PC-3 (cell line): ENCODE results near the gene STPG2. TPM values are rescaled to one million over a fixed set of nuclear protein-coding genes. Genes with fewer than 3 reads are reported as not detected.

Source experiments
- ATAC-seq: fragments of 200-7000 bp; cut with Tn5 transposase; 2 replicates; pipeline ENCODE4 v1.9.1; 2020; ENCODE audit warnings: mild to moderate bottlenecking, moderate library complexity
- BruUV-seq: library from RNA; stranded (reverse); fragments of 400-500 nt; replicated peaks from 2 replicates; lab custom pipeline; 2021; lab: Mats Ljungman, UMichigan
- CTCF ChIA-PET: fragments of 300-600 bp; sonication (Branson Sonifier 250); formaldehyde crosslinking; loops from one replicate; lab custom pipeline; 2022; ENCODE audit warnings: antibody characterized with exemption; lab: Charles Lee
- POLR2A ChIA-PET: fragments of 300-600 bp; sonication (Branson Sonifier 250); formaldehyde crosslinking; loops from one replicate; lab custom pipeline; 2022; ENCODE audit warnings: antibody characterized with exemption; ENCODE audit not compliant: unreplicated experiment; lab: Charles Lee
- DNase-seq: peaks from one replicate; pipeline ENCODE4 v3.0.0-alpha.2; 2015
- H2AFZ ChIP-seq: fragments of 300-600 bp; sonication (generic); 2 replicates; pipeline ENCODE4 v1.6.0; 2016; ENCODE audit warnings: antibody characterized with exemption, low read length
- H3F3A ChIP-seq: fragments of 300-600 bp; sonication (generic); one replicate; pipeline ENCODE4 v1.6.0; 2017; ENCODE audit warnings: antibody characterized with exemption, low read length, control low read depth, mild to moderate bottlenecking; ENCODE audit not compliant: unreplicated experiment
- H3K27ac ChIP-seq: fragments of 300-600 bp; sonication (generic); 2 replicates; pipeline ENCODE4 v1.5.1; 2016; ENCODE audit warnings: mild to moderate bottlenecking, low read length
- H3K27me3 ChIP-seq: fragments of 300-600 bp; sonication (generic); 2 replicates; pipeline ENCODE4 v1.6.1; 2016; ENCODE audit warnings: low read length, mixed read lengths
- H3K36me3 ChIP-seq: fragments of 300-600 bp; sonication (generic); 2 replicates; pipeline ENCODE4 v1.6.1; 2016; ENCODE audit warnings: low read depth, mixed run types, low read length, mixed read lengths
- H3K4me1 ChIP-seq: fragments of 300-600 bp; sonication (generic); 2 replicates; pipeline ENCODE4 v1.5.1; 2016; ENCODE audit warnings: low read length; ENCODE audit not compliant: insufficient read depth
- H3K4me2 ChIP-seq: fragments of 300-600 bp; sonication (generic); 2 replicates; pipeline ENCODE4 v1.6.0; 2016; ENCODE audit warnings: low read length
- H3K4me3 ChIP-seq: fragments of 300-600 bp; sonication (generic); 2 replicates; pipeline ENCODE4 v1.5.1; 2016; ENCODE audit warnings: mild to moderate bottlenecking, low read length, mixed read lengths
- H3K79me2 ChIP-seq: fragments of 300-600 bp; sonication (generic); 2 replicates; pipeline ENCODE4 v1.6.1; 2017; ENCODE audit warnings: low read length, mixed read lengths
- H3K9ac ChIP-seq: fragments of 300-600 bp; sonication (generic); 2 replicates; pipeline ENCODE4 v1.6.0; 2016; ENCODE audit warnings: mild to moderate bottlenecking, low read length
- H3K9me2 ChIP-seq: fragments of 300-600 bp; sonication (generic); replicated peaks from 2 replicates; pipeline ENCODE4 v1.6.1; 2016; ENCODE audit warnings: mixed run types, low read length, mixed read lengths
- H3K9me3 ChIP-seq: fragments of 300-600 bp; sonication (generic); 2 replicates; pipeline ENCODE4 v1.6.1; 2016; ENCODE audit warnings: low read length, mixed read lengths
- H4K20me1 ChIP-seq: fragments of 300-600 bp; sonication (generic); 2 replicates; pipeline ENCODE4 v1.6.1; 2016; ENCODE audit warnings: low read length, mixed read lengths
- EZH2 ChIP-seq: fragments of 300-600 bp; sonication (generic); IDR thresholded peaks from one replicate; pipeline ENCODE4 v1.6.1; 2017; ENCODE audit warnings: antibody characterized with exemption, mild to moderate bottlenecking, low read length; ENCODE audit not compliant: unreplicated experiment
- EZH2phosphoT487 ChIP-seq: fragments of 300-600 bp; sonication (generic); IDR thresholded peaks from 2 replicates; pipeline ENCODE4 v1.6.1; 2018; ENCODE audit warnings: mild to moderate bottlenecking, antibody characterized with exemption, low read length, borderline replicate concordance
- intact Hi-C: fragments of 100-400 bp; cut with micrococcal nuclease; formaldehyde crosslinking; loops from 2 replicates; pipeline ENCODE4 v1.9.0; 2023
- total RNA-seq: library from RNA; depleted of rRNA; stranded (reverse); fragments of >200 nt; gene quantifications from 2 replicates; pipeline ENCODE4 v1.2.3, GENCODE V29; 2014
- TF ChIP-seq, protein P1 (sequence below): fragments of 300-600 bp; sonication (generic); conservative IDR thresholded peaks from 2 replicates; pipeline ENCODE4 v1.5.1; 2017; ENCODE audit warnings: antibody characterized with exemption, low read depth, mild to moderate bottlenecking, low read length

STPG2 gene
- total RNA-seq, 1 experiment from 2014 or later: not detected

DNA sequence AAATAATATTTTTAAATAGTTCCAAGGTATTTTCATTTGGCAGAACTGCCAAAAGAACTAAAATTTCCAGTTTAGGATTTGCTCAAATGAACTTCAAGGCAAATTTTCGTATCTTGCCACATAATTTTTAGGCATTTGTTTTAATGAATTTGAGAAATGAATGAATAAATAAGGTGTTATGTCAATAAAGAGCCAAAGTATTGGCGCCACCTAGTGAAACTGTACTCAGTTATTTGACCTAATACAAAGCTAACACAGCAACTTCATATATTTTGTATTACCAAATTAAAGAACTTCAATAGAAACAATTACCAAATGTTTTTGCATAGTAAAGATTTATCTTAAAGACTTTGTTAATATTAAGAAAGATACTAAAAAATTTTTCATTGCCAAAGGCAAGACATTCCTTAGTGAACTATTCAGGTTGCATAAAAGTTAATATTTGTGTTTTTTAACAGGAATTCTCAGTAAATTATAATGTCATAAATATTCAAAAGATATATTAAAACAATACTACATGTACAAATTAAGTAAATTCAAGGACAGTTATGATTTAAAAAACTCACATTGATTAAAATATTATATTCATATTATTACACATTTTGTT lies 50.3 kb downstream of the STPG2 start:
- H2AFZ ChIP-seq: no peak overlapping the region
- H3K4me1 ChIP-seq: peaks cover 14% of the 10 kb centered on the region
- intact Hi-C loops: loop anchor here (10.0 kb wide), 1 partner anchor 178 kb away; no protein-coding TSS in a partner anchor
- H3K9ac ChIP-seq: no peak overlapping the region
- POLR2A ChIA-PET: interaction anchor here (0.5 kb wide), 1 partner anchor 91 kb away, joined by 5 read pairs; no protein-coding TSS in a partner anchor
- H3K9me3 ChIP-seq: no peaks in the 10 kb centered on the region
- peak; percentile 44 for DNase-seq
- H3K27me3 ChIP-seq: no peaks in the 10 kb centered on the region
- H3F3A ChIP-seq: no peaks in the 10 kb centered on the region
- no peak for ATAC-seq
- no peak overlapping the region for H3K27ac ChIP-seq
- no peak overlapping the region for H3K4me3 ChIP-seq
- TF ChIP-seq EZH2 (no peak), EZH2phosphoT487 (no peak)
- TF ChIP-seq, protein P1, sequence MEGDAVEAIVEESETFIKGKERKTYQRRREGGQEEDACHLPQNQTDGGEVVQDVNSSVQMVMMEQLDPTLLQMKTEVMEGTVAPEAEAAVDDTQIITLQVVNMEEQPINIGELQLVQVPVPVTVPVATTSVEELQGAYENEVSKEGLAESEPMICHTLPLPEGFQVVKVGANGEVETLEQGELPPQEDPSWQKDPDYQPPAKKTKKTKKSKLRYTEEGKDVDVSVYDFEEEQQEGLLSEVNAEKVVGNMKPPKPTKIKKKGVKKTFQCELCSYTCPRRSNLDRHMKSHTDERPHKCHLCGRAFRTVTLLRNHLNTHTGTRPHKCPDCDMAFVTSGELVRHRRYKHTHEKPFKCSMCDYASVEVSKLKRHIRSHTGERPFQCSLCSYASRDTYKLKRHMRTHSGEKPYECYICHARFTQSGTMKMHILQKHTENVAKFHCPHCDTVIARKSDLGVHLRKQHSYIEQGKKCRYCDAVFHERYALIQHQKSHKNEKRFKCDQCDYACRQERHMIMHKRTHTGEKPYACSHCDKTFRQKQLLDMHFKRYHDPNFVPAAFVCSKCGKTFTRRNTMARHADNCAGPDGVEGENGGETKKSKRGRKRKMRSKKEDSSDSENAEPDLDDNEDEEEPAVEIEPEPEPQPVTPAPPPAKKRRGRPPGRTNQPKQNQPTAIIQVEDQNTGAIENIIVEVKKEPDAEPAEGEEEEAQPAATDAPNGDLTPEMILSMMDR: peak; percentile 72
- BruUV-seq: no TSS peak
- no peaks in the 10 kb centered on the region for H3K79me2 ChIP-seq
- no peak overlapping the region for H3K4me2 ChIP-seq
- H3K9me2 ChIP-seq: no peaks in the 10 kb centered on the region
- H4K20me1 ChIP-seq: no peaks in the 10 kb centered on the region
- H3K36me3 ChIP-seq: no peaks in the 10 kb centered on the region; the same call in 1 of the 2 replicates
- CTCF ChIA-PET: interaction anchor here (0.7 kb wide), 1 partner anchor 28 kb away, joined by 3 read pairs; no protein-coding TSS in a partner anchor

DNA sequence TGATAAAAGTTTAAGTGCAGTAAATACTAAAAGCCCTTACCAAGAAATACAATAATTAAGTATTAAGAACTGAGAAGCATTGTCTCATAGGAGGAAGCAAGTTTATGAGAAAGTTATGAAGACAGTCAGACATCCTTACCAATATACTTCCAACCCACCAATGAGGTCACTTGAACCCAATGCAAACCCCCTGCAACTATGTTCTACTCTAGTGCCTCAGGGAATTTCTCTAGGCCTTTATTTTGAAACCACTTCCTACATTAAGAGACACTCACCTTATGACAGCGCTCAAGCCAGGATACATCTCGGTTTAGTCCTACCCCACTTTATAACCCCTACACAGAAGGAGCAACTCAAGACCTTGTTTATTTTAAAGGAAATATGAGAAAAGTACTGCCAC lies 61.3 kb downstream of the STPG2 start:
- no peak overlapping the region for H3K9ac ChIP-seq
- H3K9me3 ChIP-seq: no peaks in the 10 kb centered on the region
- no peaks in the 10 kb centered on the region for H3K79me2 ChIP-seq
- no peaks in the 10 kb centered on the region for H3K36me3 ChIP-seq
- no peaks in the 10 kb centered on the region for H3K9me2 ChIP-seq
- H4K20me1 ChIP-seq: no peaks in the 10 kb centered on the region
- ChIA-PET POLR2A (no interaction called here), CTCF (no interaction called here)
- H3K4me1 ChIP-seq: no peaks in the 10 kb centered on the region
- no peak overlapping the region for H3K4me3 ChIP-seq
- no peaks in the 10 kb centered on the region for H3F3A ChIP-seq
- H2AFZ ChIP-seq: no peak overlapping the region
- H3K4me2 ChIP-seq: no peak overlapping the region
- no TSS peak for BruUV-seq
- ATAC-seq (no peak), DNase-seq (no peak)
- intact Hi-C loops: no loop called here
- TF ChIP-seq EZH2phosphoT487: no peak
- TF ChIP-seq, protein P1: no peak
- no peak for TF ChIP-seq EZH2
- H3K27me3 ChIP-seq: no peaks in the 10 kb centered on the region
- H3K27ac ChIP-seq: no peak overlapping the region

DNA sequence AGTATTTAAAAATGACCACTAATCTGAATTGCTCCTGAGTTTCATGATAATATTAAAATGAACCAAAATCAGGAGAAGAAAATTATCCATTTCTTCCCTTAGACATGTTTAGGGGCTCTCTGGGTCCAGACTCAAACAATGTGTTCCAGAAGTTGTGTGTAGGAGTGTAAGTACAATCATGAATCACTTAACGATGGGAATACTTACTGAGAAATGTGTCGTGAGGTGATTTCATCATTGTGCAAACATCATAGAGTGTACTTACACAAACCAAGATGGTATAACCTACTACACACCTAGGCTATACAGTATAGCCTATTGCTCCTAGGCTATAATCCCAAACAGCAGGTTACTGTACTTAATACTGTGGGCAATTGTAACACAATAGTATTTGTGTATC lies 74.8 kb downstream of the STPG2 start:
- no peak overlapping the region for H3K9ac ChIP-seq
- H3F3A ChIP-seq: no peaks in the 10 kb centered on the region
- H3K27ac ChIP-seq: no peak overlapping the region
- H3K9me2 ChIP-seq: no peaks in the 10 kb centered on the region
- no peak overlapping the region for H2AFZ ChIP-seq
- no peaks in the 10 kb centered on the region for H3K79me2 ChIP-seq
- no peaks in the 10 kb centered on the region for H3K27me3 ChIP-seq
- POLR2A ChIA-PET: no interaction called here
- H4K20me1 ChIP-seq: no peaks in the 10 kb centered on the region
- no peaks in the 10 kb centered on the region for H3K9me3 ChIP-seq
- CTCF ChIA-PET: no interaction called here
- H3K36me3 ChIP-seq: no peaks in the 10 kb centered on the region
- H3K4me1 ChIP-seq: peaks cover 3% of the 10 kb centered on the region; the same call in 1 of the 2 replicates
- no peak for TF ChIP-seq EZH2
- no peak for TF ChIP-seq EZH2phosphoT487
- TF ChIP-seq, protein P1: no peak
- ATAC-seq (peak; percentile 64; the same call in 1 of the 2 replicates), DNase-seq (peak; percentile 54)
- no peak overlapping the region for H3K4me2 ChIP-seq
- no TSS peak for BruUV-seq
- no peak overlapping the region for H3K4me3 ChIP-seq
- intact Hi-C loops: no loop called here
